ENCODE measurements around the gene HOTAIR. TPM values are rescaled to one million over a fixed set of nuclear protein-coding genes. Genes with fewer than 3 reads are reported as not detected.

Gene HOTAIR
- total RNA-seq, 1 donor from 2014 or later = not detected

DNA sequence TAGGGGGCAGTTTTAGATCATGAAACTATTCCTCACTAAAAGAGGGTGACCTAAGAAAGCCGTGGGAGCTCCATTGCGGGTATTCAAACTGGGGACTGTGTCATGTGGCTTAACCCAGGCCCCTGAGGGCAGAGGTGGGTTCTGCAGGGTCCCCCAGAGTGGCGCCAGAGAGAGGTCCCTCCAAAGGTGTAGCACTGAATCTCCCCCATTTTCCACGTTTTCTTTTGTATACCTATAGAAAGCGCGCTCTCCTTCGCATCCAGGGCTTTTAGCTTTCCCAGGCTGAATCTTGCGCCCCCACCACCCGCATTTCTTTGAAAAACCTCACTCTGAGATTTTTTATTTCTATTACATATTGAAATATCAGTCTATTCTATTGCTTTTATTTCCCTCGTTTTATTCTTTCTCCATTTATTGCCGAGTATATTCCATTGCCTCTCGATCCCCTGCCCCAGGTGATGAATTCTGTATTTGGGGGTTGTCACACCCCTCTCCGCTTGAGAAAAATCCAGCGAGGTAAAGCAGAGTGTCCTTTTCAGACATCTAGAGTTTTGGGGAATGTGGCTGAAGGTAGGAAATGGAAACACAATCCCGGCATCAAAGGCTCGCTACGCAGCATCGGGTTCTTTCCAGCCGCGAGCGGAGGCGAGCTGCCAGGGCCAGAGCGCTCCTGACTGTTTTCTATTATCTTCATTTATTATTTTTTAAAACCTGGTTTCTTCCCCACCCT, 37.0 kb downstream of the HOTAIR start:
- no peak overlapping the region for H3K4me3 Mint-ChIP-seq
- ATAC-seq (ENCODE audit: low read depth) (no peak), DNase-seq (no peak)
- ChIA-PET CTCF (no interaction called here), POLR2A (no interaction called here)
- H3K27me3 Mint-ChIP-seq = peaks cover 77% of the 10 kb centered on the region
- TF ChIP-seq, protein P1, sequence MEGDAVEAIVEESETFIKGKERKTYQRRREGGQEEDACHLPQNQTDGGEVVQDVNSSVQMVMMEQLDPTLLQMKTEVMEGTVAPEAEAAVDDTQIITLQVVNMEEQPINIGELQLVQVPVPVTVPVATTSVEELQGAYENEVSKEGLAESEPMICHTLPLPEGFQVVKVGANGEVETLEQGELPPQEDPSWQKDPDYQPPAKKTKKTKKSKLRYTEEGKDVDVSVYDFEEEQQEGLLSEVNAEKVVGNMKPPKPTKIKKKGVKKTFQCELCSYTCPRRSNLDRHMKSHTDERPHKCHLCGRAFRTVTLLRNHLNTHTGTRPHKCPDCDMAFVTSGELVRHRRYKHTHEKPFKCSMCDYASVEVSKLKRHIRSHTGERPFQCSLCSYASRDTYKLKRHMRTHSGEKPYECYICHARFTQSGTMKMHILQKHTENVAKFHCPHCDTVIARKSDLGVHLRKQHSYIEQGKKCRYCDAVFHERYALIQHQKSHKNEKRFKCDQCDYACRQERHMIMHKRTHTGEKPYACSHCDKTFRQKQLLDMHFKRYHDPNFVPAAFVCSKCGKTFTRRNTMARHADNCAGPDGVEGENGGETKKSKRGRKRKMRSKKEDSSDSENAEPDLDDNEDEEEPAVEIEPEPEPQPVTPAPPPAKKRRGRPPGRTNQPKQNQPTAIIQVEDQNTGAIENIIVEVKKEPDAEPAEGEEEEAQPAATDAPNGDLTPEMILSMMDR (IDR thresholded peaks at IDR 0.05) = no peak
- no peaks in the 10 kb centered on the region for H3K9me3 Mint-ChIP-seq
- no peaks in the 10 kb centered on the region for H3K36me3 Mint-ChIP-seq (ENCODE audit: low read depth)
- intact Hi-C loops (cut with micrococcal nuclease) = loop anchor here (5.0 kb wide), 1 partner anchor 35 kb away; the partner anchor contains the start of genes HOTAIR and HOXC11
- H3K4me1 Mint-ChIP-seq = peaks cover 9% of the 10 kb centered on the region
- no peak overlapping the region for H3K27ac Mint-ChIP-seq

- H3K36me3 Mint-ChIP-seq (ENCODE audit: low read depth) = no peaks in the 10 kb centered on the region
- TF ChIP-seq, protein P1 (IDR thresholded peaks at IDR 0.05) = no peak
- peaks cover 9% of the 10 kb centered on the region for H3K4me1 Mint-ChIP-seq
- H3K9me3 Mint-ChIP-seq = no peaks in the 10 kb centered on the region
- intact Hi-C loops (cut with micrococcal nuclease) = loop anchor here (5.0 kb wide), 1 partner anchor 35 kb away; the partner anchor contains the start of genes HOTAIR and HOXC11
- ATAC-seq (ENCODE audit: low read depth) = no peak
- ChIA-PET POLR2A (no interaction called here), CTCF (no interaction called here)
- H3K27ac Mint-ChIP-seq = no peak overlapping the region
- DNase-seq = no peak
- H3K27me3 Mint-ChIP-seq = peaks cover 79% of the 10 kb centered on the region
- no peak overlapping the region for H3K4me3 Mint-ChIP-seq
Observed at GRCh38 chr12:53937099-53937498, 37.7 kb downstream of the HOTAIR start.

DNA sequence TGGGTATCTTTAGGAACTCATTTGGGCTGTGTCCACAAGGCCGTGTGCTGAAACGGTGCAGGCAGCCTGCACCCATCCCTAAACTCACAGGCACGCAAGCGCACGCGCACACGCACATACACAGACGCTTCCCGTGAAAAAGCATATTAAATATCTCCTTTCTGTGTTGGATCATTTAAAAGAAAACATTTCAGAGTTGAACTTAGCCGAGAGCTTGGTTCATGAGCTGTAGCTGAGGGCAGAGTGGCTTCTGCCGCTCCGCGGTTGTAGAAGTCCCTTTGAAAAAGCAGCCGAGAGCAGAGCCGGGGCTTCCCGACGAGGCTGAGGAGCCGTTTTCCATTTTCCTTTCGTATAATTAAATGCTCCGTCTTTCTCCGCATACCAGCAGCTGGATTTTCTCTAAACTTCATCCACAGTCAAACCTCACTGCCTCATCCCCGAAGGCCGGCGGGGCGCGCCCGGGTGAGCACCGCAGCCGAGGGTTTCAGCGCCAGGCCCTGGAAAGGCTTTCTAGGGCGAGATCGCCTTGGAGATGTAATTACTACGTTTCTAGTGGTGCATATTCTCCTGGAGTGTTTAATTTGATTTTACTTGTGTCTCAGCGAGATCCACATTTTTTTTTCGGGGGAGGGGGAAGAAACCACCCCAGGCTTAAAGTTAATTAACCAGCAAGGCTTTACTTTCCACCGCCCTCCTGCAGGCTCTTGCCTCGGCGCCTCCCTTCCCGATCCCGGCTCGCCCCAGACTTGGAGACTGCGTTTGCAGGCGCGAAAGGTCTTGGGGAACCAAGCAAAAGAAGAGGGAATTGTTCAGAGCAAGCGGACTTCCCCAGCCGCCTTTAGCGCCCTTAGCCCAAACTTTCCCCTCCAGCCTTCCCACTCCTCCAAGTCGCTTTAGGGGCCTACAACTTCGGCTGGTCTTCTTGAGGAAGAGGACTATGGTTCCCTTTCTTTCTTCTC, 39.1 kb downstream of the HOTAIR start:
- intact Hi-C loops (cut with micrococcal nuclease) = loop anchor here (5.0 kb wide), 1 partner anchor 37 kb away; the partner anchor contains the start of genes HOTAIR and HOXC11
- POLR2A ChIA-PET = interaction anchor here (1.4 kb wide), 1 partner anchor 117 kb away, joined by 4 read pairs; no protein-coding TSS in a partner anchor
- peaks cover 75% of the 10 kb centered on the region for H3K27me3 Mint-ChIP-seq
- H3K27ac Mint-ChIP-seq = no peak overlapping the region
- DNase-seq (no peak), ATAC-seq (ENCODE audit: low read depth) (no peak)
- H3K9me3 Mint-ChIP-seq = no peaks in the 10 kb centered on the region
- CTCF ChIA-PET = no interaction called here
- H3K4me3 Mint-ChIP-seq = peak overlapping the region; percentile 24
- H3K36me3 Mint-ChIP-seq (ENCODE audit: low read depth) = no peaks in the 10 kb centered on the region
- H3K4me1 Mint-ChIP-seq = peaks cover 9% of the 10 kb centered on the region
- TF ChIP-seq, protein P1 (IDR thresholded peaks at IDR 0.05) = no peak

DNA sequence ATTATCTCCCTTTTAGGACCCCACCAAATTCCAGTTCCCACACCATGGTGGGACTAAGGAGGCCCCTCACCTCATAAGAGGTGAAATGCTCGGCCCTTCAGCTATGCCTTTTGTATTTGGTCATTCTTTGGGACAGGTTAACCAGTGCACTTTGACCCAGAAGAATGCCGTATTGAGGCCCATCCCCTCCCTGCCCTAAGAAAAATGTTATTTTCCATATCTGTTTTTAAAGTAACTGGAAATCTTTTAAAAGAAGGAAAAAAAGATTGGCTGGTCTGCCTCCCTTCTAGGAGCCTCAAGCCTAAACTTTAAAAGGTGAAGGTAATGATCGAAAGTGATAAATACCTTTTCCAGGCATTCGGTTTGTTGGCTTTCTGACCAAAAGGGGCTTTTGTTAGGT, 41.8 kb downstream of the HOTAIR start:
- H3K27ac Mint-ChIP-seq = no peak overlapping the region
- H3K27me3 Mint-ChIP-seq = peaks cover 85% of the 10 kb centered on the region
- POLR2A ChIA-PET = no interaction called here
- peaks cover 13% of the 10 kb centered on the region for H3K4me1 Mint-ChIP-seq
- intact Hi-C loops (cut with micrococcal nuclease) = no loop called here
- CTCF ChIA-PET = no interaction called here
- TF ChIP-seq, protein P1 (IDR thresholded peaks at IDR 0.05) = no peak
- no peak overlapping the region for H3K4me3 Mint-ChIP-seq
- DNase-seq = no peak
- ATAC-seq (ENCODE audit: low read depth) = no peak
- no peaks in the 10 kb centered on the region for H3K9me3 Mint-ChIP-seq
- H3K36me3 Mint-ChIP-seq (ENCODE audit: low read depth) = no peaks in the 10 kb centered on the region

Data from activated B cell treated with CpG ODN at 0.5 μM for 24 hours (primary cell).